Panc1 (cell line): ENCODE data around the gene LAMC3. TPM values are rescaled to one million over a fixed set of nuclear protein-coding genes. Genes with fewer than 3 reads are reported as not detected.

ENCODE experiments used
- ATAC-seq: fragments of 200-7000 bp; cut with Tn5 transposase; 2 replicates; pipeline ENCODE4 v1.9.1; 2020; ENCODE audit warnings: mild to moderate bottlenecking, moderate library complexity
- BruUV-seq: library from RNA; stranded (reverse); fragments of 400-500 nt; replicated peaks from 2 replicates; lab custom pipeline; 2021; lab: Mats Ljungman, UMichigan
- CTCF ChIA-PET: fragments of 300-600 bp; sonication (Branson Sonifier 250); formaldehyde crosslinking; loops from one replicate; lab custom pipeline; 2022; ENCODE audit warnings: antibody characterized with exemption; lab: Charles Lee
- POLR2A ChIA-PET: fragments of 300-600 bp; sonication (Branson Sonifier 250); formaldehyde crosslinking; loops from one replicate; lab custom pipeline; 2022; ENCODE audit warnings: antibody characterized with exemption; lab: Charles Lee
- DNase-seq: peaks from one replicate; pipeline ENCODE4 v3.0.0-alpha.2; 2010; ENCODE audit warnings: low read depth, low spot score
- H3K27ac ChIP-seq: 2 replicates; pipeline ENCODE4 v1.5.1; 2011; ENCODE audit warnings: mild to moderate bottlenecking, low read length, inconsistent platforms
- H3K27me3 ChIP-seq: fragments of 200-500 bp; sonication (Bioruptor generic); 2 replicates; pipeline ENCODE4 v1.6.0; 2014; ENCODE audit warnings: low read length, inconsistent platforms; ENCODE audit not compliant: control insufficient read depth, insufficient read depth
- H3K36me3 ChIP-seq: fragments of 200-500 bp; sonication (Bioruptor generic); 2 replicates; pipeline ENCODE4 v1.5.1; 2014; ENCODE audit warnings: inconsistent platforms, mild to moderate bottlenecking, low read length, moderate library complexity; ENCODE audit not compliant: control insufficient read depth, insufficient read depth
- H3K4me1 ChIP-seq: 2 replicates; pipeline ENCODE4 v1.5.1; 2011; ENCODE audit warnings: inconsistent platforms, mild to moderate bottlenecking, low read length, moderate library complexity; ENCODE audit not compliant: control insufficient read depth, insufficient read depth
- H3K4me3 ChIP-seq, 2 experiments: 2 replicates each; pipeline ENCODE4 v1.5.1; 2011 to 2012; ENCODE audit warnings: low read depth in 2 of 2, low read length in 2 of 2, mild to moderate bottlenecking in 2 of 2, inconsistent platforms in 1 of 2, moderate library complexity in 1 of 2
- H3K9me3 ChIP-seq: fragments of 200-500 bp; sonication (Bioruptor generic); 2 replicates; pipeline ENCODE4 v1.5.1; 2014; ENCODE audit warnings: low read depth, mild to moderate bottlenecking, inconsistent platforms, low read length, moderate library complexity; ENCODE audit not compliant: control insufficient read depth, insufficient read depth
- POLR2AphosphoS5 ChIP-seq: IDR thresholded peaks from 2 replicates; pipeline ENCODE4 v1.6.1; 2012; ENCODE audit warnings: mild to moderate bottlenecking, low read depth, low read length, moderate library complexity
- SIN3A ChIP-seq: IDR thresholded peaks from 2 replicates; pipeline ENCODE4 v1.6.1; 2012; ENCODE audit warnings: low read depth, mild to moderate bottlenecking, low read length, moderate library complexity, borderline replicate concordance; ENCODE audit not compliant: insufficient read depth
- TCF7L2 ChIP-seq: IDR thresholded peaks from 2 replicates; pipeline ENCODE4 v1.6.1; 2011; ENCODE audit warnings: mild to moderate bottlenecking, low read depth, low read length, inconsistent platforms
- in situ Hi-C: cut with HindIII; loops from 2 replicates; pipeline ENCODE4 v1.10.0; 2016; ENCODE audit warnings: low sequenced_read_pairs, low pct_unique_long_range_greater_than_20kb
- intact Hi-C: fragments of 100-400 bp; cut with micrococcal nuclease; formaldehyde crosslinking; loops from one replicate; pipeline ENCODE4 v1.10.0; 2022; ENCODE audit not compliant: unreplicated experiment
- total RNA-seq: library from RNA; stranded (reverse); gene quantifications from one replicate; pipeline ENCODE4 v1.2.1, GENCODE V29; 2021; ENCODE audit not compliant: unreplicated experiment
- TF ChIP-seq, protein P1 (sequence below): fragments of 450-650 bp; IDR thresholded peaks from 2 replicates; pipeline ENCODE4 v1.5.1; 2017; ENCODE audit warnings: mild to moderate bottlenecking
- TF ChIP-seq, protein P2 (sequence below), 2 experiments: IDR thresholded peaks; 2 replicates each; pipeline ENCODE4 v1.6.1; 2011 to 2012; ENCODE audit warnings: low read depth in 2 of 2, control low read depth in 1 of 2, low read length in 1 of 2, mild to moderate bottlenecking in 1 of 2, moderate library complexity in 1 of 2; ENCODE audit not compliant: insufficient read depth in 1 of 2

LAMC3 gene
- total RNA-seq, 1 experiment from 2014 or later, result 16.4 TPM

DNA sequence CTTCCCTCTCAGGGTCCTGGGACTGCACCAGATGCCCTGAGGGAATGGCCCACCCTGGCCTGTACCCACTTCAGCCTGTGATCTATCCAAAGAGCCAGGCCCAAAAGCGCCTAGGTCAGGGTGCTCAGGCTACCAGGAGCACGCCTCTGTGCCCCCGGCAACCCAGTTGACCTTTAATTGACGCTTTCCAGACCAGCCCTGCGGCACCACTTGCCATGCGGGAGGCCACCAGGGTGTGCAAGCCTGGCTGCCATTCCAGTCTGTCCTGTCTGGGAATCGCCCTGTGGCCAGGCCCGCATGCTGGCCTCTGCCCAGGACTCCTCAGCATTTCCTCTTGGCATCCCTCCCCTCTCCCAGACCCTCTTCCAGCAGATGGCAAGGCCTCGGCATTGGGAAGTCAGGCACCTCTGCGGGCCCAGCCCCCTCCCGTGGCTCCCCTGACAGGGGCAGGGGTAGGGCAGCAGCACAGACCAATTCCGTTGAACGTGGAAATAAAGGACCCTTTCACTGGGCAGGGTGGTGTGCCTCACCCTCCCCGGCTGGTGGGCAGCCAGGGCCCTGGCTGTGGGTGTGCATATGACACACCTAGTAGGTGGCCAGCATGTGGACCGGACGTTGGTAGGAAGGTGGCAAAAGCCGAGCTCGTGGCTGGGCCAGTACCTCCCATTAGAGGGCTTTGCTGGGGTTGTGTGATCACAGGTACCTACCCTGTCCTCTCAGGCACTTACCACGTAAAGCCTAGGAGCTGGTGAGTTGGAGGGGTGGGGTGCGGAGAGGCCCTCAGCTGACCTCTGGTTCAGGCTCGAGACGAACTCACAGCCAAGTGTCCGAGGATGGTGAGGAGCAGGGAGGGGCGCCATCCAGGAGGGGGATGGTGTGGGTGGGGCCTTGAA, 83.8 kb downstream of the LAMC3 start:
- H3K36me3 ChIP-seq, result no peaks in the 10 kb centered on the region; the same call in 1 of the 2 replicates
- in situ Hi-C loops, result no loop called here
- ATAC-seq (no peak), DNase-seq (no peak)
- CTCF ChIA-PET, result interaction anchor here (0.7 kb wide), 2 partner anchors 17 to 159 kb away, joined by 3 to 4 read pairs; no protein-coding TSS in a partner anchor
- H3K27ac ChIP-seq, result no peak overlapping the region
- H3K27me3 ChIP-seq, result no peaks in the 10 kb centered on the region
- BruUV-seq, result no TSS peak
- POLR2A ChIA-PET, result no interaction called here
- TF ChIP-seq SIN3A (no peak), POLR2AphosphoS5 (no peak), TCF7L2 (no peak)
- TF ChIP-seq, protein P1, sequence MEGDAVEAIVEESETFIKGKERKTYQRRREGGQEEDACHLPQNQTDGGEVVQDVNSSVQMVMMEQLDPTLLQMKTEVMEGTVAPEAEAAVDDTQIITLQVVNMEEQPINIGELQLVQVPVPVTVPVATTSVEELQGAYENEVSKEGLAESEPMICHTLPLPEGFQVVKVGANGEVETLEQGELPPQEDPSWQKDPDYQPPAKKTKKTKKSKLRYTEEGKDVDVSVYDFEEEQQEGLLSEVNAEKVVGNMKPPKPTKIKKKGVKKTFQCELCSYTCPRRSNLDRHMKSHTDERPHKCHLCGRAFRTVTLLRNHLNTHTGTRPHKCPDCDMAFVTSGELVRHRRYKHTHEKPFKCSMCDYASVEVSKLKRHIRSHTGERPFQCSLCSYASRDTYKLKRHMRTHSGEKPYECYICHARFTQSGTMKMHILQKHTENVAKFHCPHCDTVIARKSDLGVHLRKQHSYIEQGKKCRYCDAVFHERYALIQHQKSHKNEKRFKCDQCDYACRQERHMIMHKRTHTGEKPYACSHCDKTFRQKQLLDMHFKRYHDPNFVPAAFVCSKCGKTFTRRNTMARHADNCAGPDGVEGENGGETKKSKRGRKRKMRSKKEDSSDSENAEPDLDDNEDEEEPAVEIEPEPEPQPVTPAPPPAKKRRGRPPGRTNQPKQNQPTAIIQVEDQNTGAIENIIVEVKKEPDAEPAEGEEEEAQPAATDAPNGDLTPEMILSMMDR, result no peak
- TF ChIP-seq, protein P2, sequence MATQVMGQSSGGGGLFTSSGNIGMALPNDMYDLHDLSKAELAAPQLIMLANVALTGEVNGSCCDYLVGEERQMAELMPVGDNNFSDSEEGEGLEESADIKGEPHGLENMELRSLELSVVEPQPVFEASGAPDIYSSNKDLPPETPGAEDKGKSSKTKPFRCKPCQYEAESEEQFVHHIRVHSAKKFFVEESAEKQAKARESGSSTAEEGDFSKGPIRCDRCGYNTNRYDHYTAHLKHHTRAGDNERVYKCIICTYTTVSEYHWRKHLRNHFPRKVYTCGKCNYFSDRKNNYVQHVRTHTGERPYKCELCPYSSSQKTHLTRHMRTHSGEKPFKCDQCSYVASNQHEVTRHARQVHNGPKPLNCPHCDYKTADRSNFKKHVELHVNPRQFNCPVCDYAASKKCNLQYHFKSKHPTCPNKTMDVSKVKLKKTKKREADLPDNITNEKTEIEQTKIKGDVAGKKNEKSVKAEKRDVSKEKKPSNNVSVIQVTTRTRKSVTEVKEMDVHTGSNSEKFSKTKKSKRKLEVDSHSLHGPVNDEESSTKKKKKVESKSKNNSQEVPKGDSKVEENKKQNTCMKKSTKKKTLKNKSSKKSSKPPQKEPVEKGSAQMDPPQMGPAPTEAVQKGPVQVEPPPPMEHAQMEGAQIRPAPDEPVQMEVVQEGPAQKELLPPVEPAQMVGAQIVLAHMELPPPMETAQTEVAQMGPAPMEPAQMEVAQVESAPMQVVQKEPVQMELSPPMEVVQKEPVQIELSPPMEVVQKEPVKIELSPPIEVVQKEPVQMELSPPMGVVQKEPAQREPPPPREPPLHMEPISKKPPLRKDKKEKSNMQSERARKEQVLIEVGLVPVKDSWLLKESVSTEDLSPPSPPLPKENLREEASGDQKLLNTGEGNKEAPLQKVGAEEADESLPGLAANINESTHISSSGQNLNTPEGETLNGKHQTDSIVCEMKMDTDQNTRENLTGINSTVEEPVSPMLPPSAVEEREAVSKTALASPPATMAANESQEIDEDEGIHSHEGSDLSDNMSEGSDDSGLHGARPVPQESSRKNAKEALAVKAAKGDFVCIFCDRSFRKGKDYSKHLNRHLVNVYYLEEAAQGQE (IDR thresholded peaks at IDR 0.05; ENCODE audit: insufficient read depth in 1 of 2, low read depth in 2 of 2, low read length in 1 of 2), result no peak
- intact Hi-C loops, result no loop called here
- H3K9me3 ChIP-seq, result no peaks in the 10 kb centered on the region
- no peak overlapping the region for H3K4me3 ChIP-seq
- 0 out of 2 replicates have a peak, but pooled peaks cover 5% of the 10 kb centered on the region for H3K4me1 ChIP-seq

DNA sequence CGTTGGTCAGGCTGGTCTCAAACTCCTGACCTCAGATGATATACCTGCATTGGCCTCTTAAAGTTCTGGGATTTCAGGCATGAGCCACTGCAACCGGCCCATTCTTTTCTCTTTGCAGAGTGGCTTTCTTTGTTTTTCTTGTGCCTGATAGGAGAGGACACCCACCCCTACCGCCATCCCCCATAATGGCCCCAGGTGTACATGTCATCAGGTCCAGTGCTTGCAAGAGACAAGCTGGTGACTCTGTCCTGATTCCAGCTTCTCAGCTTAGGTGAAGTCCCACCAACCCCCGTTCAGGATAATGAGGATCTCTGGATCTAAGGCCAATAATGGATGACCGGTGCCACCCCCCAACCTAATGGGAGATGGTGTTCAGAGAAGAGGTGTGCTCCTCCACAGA, 85.0 kb downstream of the LAMC3 start:
- POLR2A ChIA-PET, result no interaction called here
- DNase-seq, result no peak
- no TSS peak for BruUV-seq
- Histone ChIP-seq H3K27ac (no peak overlapping the region), H3K4me3 (no peak overlapping the region), H3K9me3 (no peaks in the 10 kb centered on the region), H3K4me1 (0 out of 2 replicates have a peak, but pooled peaks cover 5% of the 10 kb centered on the region), H3K36me3 (no peaks in the 10 kb centered on the region; the same call in 1 of the 2 replicates), H3K27me3 (no peaks in the 10 kb centered on the region)
- ATAC-seq, result no peak
- TF ChIP-seq POLR2AphosphoS5, result no peak
- TF ChIP-seq SIN3A, result no peak
- TF ChIP-seq, protein P1, result no peak
- TF ChIP-seq TCF7L2, result no peak
- TF ChIP-seq, protein P2 (IDR thresholded peaks at IDR 0.05; ENCODE audit: insufficient read depth in 1 of 2, low read depth in 2 of 2, low read length in 1 of 2), result no peak
- CTCF ChIA-PET, result no interaction called here
- in situ Hi-C loops (no loop called here), intact Hi-C loops (no loop called here)
